Chondrocyte (in vitro differentiated cells): ENCODE results near the gene ZFHX2. TPM values are rescaled to one million over a fixed set of nuclear protein-coding genes. Genes with fewer than 3 reads are reported as not detected.
A peak's percentile ranks its signal among the peaks of the same experiment; 100 is the strongest.

ENCODE experiments used
- DNase-seq: peaks from one replicate; pipeline ENCODE4 v3.0.0; 2021; ENCODE audit warnings: mixed read lengths, low spot score
- H3K27ac Mint-ChIP-seq: one replicate; pipeline ENCODE4 v1.8.0; 2021; ENCODE audit warnings: mild to moderate bottlenecking, moderate library complexity, mixed read lengths; ENCODE audit not compliant: unreplicated experiment
- H3K27me3 Mint-ChIP-seq: 2 replicates; pipeline ENCODE4 v1.8.0; 2021; ENCODE audit warnings: low read depth, mixed read lengths
- H3K36me3 Mint-ChIP-seq: 2 replicates; pipeline ENCODE4 v1.8.0; 2021; ENCODE audit warnings: low read depth, mixed read lengths
- H3K4me1 Mint-ChIP-seq: 2 replicates; pipeline ENCODE4 v1.8.0; 2021; ENCODE audit warnings: low read depth, mild to moderate bottlenecking, mixed read lengths
- H3K4me3 Mint-ChIP-seq: one replicate; pipeline ENCODE4 v1.8.0; 2021; ENCODE audit warnings: mild to moderate bottlenecking, moderate library complexity, mixed read lengths; ENCODE audit not compliant: unreplicated experiment
- H3K9me3 Mint-ChIP-seq: 2 replicates; pipeline ENCODE4 v1.8.0; 2021; ENCODE audit warnings: low read depth, mixed read lengths
- CTCF ChIP-seq: fragments of 200-600 bp; sonication (generic); IDR thresholded peaks from 2 replicates; pipeline ENCODE4 v1.5.0; 2021; ENCODE audit warnings: antibody characterized with exemption, mild to moderate bottlenecking, moderate library complexity
- total RNA-seq: library from RNA; stranded (reverse); gene quantifications from 3 replicates; pipeline ENCODE4 v1.2.1, GENCODE V29; 2021

ZFHX2 gene
- total RNA-seq, 1 donor from 2014 or later = 11.8 TPM

DNA sequence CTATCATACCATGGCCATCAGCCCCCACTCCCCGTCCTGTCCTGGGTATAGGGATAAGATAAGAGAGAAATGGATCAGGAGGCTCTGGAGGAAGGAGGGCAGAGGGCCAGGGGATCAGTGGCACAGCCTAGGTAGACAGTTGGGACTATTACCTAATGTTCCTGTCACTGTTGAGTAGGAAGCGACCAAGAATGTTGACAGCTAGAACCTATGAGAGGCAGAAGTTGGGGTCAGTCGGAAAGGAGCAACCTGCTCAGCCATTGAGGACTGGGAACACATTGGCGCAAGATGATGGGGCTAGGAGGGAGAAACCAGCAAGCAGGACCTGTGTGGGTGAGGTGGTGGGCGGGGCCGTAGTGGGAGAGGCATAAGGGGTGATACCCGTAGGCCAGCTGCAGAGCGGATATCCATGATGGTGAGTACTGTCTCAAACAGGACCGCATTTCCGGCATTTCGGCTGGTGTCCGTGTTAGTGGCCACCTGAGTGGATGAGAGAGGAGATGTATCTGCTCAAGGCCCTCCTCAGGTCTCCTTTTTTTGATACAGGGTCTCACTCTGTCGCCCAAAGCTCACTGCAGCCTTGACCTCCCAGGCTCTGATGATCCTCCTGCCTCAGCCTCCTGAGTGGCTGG lies 12.7 kb upstream of the ZFHX2 start:
- Mint-ChIP-seq H3K4me3 (no peak overlapping the region), H3K27me3 (peaks cover 2% of the 10 kb centered on the region), H3K9me3 (no peaks in the 10 kb centered on the region), H3K27ac (no peak overlapping the region), H3K4me1 (peaks cover 21% of the 10 kb centered on the region), H3K36me3 (peaks cover 4% of the 10 kb centered on the region)
- DNase-seq = peak; percentile 83
- no peak for TF ChIP-seq CTCF

GRCh38 chr14:23563473-23564180 lies 12.1 kb upstream of the ZFHX2 start:
- H3K36me3 Mint-ChIP-seq = peaks cover 6% of the 10 kb centered on the region
- peak; percentile 65 for DNase-seq
- H3K27ac Mint-ChIP-seq = no peak overlapping the region
- TF ChIP-seq CTCF = no peak
- H3K4me3 Mint-ChIP-seq = no peak overlapping the region
- no peaks in the 10 kb centered on the region for H3K27me3 Mint-ChIP-seq
- no peaks in the 10 kb centered on the region for H3K9me3 Mint-ChIP-seq
- peaks cover 21% of the 10 kb centered on the region for H3K4me1 Mint-ChIP-seq

- Mint-ChIP-seq H3K4me3 (no peak overlapping the region), H3K9me3 (no peaks in the 10 kb centered on the region), H3K27me3 (no peaks in the 10 kb centered on the region), H3K4me1 (peaks cover 22% of the 10 kb centered on the region), H3K27ac (no peak overlapping the region), H3K36me3 (peaks cover 6% of the 10 kb centered on the region)
- DNase-seq = peak; percentile 61
- peak; percentile 93 for TF ChIP-seq CTCF
These were observed 11.4 kb upstream of the ZFHX2 start for GRCh38 chr14:23562822-23563472.

GRCh38 chr14:23561873-23562821 lies 10.6 kb upstream of the ZFHX2 start:
- no peak for TF ChIP-seq CTCF
- Mint-ChIP-seq H3K27me3 (no peaks in the 10 kb centered on the region), H3K4me1 (peaks cover 21% of the 10 kb centered on the region), H3K27ac (no peak overlapping the region), H3K9me3 (no peaks in the 10 kb centered on the region), H3K36me3 (peaks cover 6% of the 10 kb centered on the region), H3K4me3 (no peak overlapping the region)
- DNase-seq = peak; percentile 85
